ENCODE results near the gene CCDC88C.

CCDC88C gene

DNA sequence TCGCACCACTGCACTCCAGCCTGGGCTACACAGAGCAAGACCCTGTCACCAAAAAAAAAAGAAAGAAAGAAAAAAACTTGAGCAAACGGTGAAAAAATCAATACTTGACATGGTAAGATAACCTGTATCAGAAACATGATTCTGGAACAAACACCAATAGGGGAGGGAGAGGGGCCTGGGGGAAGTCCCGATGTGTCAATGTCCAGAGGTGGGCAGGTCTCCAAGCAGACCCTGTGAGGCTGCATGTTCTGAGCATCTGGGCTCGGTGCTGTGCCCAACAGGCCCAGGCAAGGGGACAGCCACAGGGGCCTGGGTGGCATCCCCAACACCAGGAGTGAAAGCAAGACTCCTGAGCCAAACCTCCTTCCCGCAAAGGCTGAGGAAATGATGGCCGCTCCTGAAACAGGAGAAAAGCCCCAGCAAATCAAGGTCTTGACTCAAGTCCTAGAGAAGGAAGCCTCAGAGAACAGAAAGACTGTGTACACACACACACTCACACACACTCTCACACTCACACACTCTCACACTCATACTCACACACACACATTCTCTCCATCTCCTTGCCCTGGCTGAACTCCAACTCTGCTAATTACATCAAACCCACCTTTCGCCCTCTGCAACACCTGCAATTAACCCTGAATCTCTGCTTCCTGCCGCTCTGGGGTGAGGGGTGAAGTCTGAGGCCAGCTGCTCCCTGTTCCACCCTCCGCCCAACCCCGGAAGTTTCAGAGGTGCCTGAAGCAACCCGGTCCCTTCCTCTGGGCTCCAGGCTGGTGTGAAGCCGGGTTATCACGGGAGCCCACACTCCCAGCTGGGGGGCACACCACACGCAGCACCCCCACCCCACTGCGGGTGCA lies 20.4 kb downstream of the CCDC88C start:
- DNase-seq = peak; percentile 70

DNA sequence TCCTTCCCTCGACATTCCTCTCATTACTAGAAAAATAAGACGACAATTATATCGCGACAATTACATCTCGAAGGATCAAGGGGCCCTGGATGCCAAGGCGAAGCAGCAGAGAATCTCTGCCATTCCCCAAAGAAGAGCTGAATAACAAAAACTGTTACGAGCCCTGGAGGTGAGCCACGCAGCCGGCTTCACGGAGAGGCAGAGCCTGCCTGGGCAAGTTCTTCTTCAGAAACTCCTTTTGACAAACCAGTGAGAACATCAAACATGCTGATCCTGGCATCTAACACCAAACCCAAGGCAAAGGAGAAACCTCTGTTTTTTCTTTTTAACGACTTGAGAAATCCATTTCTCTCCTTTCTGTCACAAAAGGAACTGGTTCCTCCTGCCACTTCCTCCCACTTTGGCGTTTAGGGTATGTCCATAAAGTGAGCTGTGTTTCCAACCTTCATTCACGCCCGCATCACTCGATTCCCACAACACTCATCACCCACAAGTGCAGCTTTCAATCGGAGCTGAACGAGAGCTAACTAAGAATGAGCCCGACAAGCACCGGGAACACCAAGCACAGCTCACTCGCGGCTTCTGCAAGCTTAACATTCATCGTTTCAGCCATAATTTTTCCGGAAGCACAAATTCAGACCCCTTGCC lies 21.5 kb downstream of the CCDC88C start:
- no peak for DNase-seq

DNA sequence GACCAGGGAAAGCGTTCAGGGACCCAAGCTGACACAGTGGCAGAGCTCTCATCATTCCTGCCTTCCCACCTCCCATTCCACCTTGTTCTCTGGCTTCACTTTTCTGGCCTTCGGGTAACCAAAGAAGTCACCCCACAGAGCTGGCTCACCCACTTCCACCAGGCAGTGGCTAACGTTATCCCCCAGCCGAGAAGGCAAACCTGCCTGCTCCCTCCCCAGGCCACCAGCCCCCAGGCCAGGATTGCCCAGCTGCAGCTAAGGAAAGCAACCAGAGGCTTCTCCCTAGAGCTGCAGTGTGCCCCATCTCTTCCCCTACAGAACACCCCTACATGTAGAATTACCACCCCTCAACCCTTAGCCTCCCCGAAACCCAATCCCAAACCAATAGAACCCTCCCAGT lies 22.2 kb downstream of the CCDC88C start:
- no peak for DNase-seq

DNA sequence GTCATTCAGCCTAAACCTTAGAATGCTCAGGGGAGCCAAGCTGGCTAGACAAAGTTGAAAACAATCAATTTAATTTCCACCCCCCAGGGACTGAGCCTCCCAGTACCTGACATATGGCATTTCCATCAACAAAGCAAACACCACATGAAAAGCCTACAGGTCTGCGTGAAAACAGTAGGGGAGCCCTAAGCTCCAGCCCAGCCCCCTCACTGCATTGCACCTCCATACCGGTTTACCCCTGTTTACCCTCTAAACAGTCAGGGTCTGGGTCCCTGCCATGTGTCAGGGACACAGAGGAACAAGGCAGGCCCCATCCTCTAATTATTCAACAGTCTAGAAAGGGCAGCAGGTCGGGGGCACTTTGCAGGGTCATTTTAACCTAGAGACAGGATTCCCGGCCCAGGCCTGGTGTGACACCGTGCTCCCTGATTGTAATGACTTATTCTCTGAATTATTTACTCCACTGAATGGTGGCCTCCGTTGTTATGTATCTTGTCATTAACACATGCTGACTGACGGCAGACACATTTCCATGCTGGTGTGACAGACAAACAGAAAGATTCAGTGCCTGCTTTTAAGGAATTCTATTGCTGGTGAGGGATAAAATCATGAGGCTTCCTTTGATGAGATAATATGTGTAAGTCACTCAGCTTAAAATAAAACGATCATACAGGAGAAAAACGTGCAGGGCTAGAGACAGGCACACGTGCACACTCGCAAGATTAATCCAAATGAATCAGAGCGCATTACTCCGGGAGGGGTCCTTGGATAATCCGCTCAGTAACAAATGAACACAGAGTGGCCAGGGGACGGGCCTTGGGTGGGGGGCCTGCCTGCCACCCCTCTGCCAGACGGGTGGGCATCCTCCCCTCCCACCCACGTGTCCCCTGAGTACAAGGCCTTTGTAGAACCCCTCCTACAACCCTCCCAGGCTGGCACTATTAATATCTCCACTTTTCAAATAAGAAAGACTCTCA lies 23.2 kb downstream of the CCDC88C start:
- DNase-seq = no peak

DNA sequence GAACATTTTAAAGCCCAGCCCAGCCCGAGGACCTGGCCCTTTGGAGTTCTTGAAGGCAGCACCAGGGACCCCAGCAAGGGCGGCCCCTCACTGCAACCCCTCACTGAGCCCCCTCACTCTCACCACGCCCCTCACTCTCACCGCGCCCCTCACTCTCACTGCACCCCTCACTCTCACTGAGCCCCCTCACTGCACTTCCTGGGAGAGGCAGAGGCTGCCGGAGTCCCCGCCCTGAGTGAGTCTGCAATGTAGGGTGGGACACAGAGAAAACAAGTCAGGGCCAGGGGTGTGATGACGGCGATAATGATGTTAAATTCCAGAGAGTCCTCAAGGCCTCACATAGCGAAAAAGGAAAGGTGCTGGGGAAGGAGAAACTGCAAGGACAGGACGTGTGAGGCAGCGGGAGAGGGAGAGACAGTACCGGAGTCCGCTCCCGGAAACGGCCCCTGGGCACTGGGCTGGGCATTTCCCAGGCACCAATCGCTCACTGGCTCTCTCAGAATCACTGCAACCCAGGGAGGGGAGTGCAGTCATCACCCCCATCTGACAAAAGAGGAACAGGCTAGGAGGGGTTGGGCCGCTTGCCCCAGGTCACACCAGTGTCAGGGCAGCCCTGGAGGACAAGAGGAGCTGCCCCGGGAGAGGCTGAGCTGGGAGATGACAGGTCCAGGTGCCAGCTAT lies 24.9 kb downstream of the CCDC88C start:
- DNase-seq = no peak

DNA sequence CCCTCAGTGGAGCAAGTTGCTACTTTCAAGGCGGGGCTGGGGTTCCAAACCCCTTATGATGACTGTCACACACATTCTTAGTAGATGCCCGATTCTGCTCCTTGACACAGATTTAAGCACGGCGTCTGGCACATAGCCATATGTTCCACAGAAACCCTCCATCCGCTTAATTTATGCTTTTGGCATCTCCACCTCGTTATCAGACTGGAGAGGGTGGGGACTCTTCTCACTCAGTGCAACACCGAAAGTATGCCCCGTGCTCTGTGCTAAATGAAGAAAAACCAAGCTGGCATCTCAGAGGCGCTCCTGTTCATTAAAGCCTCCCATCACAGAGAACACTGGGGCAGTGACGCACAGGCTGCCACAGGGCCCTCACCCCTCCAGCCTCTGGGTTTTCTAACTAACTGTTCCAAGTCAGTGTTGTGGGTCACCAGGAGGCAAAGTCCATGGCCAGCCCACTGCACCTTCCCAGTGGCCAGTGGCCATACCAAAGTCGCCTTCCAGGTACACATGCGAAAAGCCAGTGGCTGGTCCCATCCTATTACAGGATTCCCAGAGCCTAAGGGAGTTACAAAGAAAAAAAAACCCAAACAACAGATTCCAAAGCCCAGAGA lies 27.3 kb downstream of the CCDC88C start:
- DNase-seq = no peak

DNA sequence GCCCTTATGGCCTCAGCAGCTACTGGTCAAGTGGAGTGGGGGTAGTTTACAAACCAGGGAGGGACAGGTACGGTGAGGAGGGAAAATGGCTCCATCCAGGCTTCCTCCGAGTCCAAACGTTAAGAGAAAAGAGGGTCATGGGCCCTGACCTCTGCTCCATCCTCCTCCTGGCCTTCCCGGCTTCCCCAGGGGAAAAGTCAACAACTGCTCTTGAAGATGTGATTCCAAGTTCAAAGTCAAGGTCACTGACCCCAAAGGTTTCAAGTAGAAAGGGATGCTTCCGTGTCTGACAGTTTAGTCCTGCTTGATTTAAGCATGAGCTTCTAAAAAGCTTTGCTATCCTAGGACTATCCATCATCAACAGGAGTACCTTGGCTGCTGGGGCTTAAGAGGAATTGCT lies 28.5 kb downstream of the CCDC88C start:
- DNase-seq = no peak

DNA sequence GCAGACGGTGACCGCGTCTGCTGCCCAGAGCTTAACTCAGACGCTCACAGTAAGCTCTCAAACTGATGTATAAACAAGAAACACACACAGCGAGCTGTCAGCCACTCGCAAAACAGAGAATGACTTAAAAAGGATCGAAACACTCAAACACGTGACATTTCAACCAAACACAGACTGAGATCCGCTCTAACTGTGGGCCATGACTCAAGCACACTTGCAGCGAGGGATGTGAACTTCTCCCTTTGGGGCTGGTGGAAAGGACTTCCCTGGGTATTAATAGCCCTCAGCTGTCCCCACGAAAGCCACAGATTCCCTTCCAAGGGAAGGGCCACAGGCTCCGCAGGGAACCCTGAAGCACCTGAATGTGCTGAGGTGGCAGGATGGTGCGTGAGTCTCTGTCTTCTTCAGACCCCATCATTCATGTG lies 29.1 kb downstream of the CCDC88C start:
- peak; percentile 63 for DNase-seq

DNA sequence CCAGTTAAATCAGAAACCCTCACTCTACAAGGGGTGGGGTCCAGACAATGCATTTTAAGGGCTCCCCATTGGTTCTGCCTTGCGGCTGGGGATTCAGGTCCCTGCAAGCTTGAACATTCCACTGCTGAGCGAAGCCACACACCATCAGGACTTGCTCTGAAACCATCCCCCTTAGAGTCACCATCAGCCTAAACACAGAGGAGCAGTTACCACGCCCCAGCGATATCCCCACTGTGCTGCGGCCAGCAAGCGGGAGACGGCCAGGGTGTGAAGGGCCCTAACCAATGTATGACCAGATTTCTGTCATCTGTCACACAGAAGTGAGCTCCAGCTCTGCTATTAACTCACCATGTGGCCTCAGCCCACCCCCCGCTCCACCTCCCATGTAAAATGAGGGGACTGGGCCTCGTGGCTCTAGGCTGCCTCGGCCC lies 29.7 kb downstream of the CCDC88C start:
- DNase-seq = no peak

DNA sequence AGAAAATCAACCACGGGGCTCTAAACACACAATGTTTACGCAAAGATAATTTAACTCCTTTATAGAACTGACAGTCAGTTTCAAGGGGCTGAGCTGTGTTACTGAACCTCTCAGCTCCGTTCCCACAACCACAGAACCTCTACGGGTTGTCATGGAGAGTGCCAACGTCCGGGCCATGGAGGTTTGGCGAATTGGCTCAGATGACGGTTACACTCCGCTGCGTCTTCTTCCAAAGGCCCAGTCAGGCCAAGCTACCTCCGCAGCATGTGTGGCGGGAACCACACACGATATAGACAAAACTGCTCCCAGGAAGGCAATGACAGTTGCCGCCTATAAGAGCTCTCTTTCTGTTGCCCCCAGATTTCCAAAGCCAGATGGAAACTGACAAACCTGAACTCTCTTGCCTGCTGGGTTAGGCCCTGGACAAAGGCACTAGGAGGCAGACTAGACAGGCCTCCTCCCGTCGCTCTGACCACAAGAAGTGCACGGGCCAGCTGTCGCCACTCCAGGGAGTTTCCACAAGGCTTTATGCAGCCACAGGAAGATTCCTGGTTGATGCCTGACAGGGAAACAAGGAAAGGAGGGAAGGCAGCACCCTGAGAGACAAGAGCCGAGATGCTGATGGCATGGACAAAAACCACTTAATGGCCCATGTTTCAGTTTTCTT lies 30.3 kb downstream of the CCDC88C start:
- no peak for DNase-seq

DNA sequence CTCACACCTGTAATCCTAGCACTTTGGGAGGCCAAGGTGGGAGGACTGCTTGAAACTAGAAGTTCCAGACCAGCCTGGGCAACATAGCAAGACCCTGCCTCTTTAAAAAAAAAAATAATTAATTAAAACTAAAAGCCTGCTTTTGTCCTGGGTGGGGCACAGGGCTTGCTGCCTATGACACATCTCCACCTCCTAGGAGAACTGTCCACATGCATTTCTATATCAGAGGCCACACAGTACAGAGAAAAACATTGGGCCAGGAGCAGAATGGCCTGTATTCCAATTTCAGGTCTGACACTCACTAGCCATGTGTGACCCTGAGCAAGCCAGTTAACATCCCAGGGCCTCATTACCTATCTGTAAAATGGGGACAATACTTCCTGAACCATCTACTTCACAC lies 31.9 kb downstream of the CCDC88C start:
- no peak for DNase-seq

DNA sequence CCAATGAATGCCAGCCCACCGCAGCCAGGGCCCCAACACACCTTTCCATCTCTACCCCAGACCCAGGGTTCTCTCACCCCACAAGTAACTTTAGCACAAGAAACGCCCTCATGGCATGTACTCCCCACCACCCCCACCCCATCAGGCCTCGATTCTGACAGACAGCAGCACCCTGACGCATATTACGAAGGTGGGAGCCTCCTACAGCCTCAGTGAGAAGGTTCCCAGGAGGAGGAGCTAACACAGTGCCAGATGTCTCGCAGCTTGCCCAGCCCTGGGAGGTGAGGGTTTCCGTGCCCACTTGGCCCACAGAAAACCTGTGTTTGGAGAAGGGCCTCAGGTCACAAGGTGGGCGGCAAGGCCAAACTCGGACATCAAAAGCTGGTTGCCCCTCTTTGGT lies 32.4 kb downstream of the CCDC88C start:
- no peak for DNase-seq

DNA sequence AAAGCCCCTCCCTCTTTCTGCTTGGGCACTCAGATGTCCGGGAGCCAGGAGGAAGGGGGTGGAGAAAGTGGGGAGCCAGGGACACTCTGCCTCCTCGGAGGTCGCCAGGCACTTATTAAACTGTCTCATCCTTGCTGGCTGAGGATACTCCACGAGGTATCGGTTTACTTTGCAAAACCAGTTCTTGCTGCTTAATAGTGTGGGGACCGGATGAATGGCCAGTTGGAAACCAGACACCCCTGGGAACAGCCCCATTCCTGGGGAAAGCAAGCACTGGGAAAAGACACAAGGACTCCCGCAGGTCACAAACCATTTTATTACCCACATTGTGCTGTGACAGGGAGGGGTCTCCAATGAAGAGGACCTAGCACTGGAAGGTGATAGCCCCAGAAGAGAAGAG lies 34.2 kb downstream of the CCDC88C start:
- no peak for DNase-seq

DNA sequence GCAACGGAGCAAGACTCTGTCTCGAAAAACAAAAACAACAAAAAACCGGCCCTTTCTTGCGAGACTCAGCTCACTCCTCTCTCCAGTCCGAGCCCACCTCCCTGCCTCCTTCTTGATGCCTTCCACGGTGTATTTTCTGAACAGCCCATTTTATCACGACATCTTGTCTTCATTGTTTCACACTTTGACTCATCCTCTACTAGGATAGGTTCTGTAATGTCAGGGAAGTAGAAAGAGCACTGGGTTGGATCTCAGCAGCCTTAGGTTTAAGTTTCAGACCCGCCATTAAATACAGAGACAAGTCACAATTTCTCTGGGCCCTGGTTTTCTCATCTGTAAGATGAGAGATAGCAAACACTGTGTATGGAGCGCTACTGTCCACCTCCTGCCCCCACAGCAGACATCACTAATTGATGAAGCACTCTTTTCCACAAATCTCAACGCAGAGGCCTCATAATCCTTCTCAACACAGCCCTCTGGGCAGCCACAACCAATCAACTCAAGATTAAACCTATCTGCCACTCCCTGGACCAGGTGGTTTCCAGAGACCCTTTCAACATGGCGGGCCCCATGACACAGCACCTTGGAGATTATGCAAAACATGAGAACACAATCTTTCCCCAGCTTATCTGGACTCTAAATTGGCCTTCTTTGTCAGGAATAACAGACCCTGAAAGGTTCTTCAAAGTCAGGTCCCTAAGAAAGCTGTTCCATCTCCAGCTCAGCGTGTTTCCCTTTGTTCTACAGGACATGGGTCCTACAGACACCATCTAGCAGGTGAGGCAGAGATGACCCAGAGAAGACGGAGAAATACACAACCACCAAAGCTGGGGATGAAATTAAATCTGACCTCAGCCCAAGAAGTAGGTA lies 35.6 kb downstream of the CCDC88C start:
- DNase-seq = no peak

DNA sequence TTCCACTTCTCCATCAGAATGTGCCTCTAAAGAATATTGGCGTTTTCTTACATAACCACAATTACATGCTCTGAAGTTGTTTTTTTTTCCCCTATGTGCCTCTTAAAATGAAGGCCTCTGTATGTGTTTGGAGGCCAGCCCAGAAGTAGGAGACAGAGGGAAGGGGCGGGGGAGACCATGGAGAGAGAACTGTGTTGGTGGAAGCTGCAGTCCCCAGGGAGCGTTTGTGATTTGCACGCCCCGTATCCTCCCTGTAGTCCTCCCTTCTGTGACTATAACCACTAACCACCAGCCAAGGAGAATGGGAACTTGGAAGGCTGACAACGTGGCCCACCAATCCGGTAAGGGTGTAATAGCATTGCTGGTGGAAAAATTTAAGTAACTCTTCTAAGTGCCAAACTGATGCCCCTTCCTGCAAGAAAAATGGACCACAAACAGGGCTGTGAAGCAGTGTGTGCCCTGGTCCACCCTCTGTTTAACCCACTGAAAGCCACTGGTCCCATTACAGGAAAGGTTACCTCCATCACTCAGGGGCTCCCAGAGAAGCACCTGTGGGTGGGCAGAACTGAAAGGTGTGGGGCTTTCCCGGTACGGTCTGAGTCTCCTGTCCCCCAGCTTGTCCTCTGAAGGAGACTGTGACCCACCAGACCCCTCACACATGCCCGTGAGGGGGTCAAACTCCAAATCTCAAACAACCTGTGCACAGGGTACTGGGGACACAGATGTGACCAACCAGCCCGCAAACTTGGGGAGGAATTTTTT lies 36.8 kb downstream of the CCDC88C start:
- DNase-seq = no peak

DNA sequence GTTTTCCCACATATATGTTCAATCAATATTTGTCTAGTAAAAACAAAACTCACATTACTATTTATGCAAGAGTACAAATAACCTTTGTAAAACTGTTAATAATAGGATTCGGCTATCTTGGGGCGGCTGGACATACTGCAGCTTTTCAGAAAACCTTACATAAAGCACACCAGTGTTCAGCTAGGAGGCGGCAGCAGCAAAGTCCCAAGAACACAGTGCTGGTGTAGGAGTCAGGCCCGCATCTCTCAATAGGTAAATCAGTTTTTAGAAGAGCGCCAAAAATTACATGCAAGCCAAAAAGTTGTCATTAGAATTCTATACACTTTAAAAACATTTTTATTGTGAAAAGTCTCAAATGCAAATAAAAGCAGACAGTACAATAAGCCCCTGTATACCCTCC lies 37.5 kb downstream of the CCDC88C start:
- no peak for DNase-seq

DNA sequence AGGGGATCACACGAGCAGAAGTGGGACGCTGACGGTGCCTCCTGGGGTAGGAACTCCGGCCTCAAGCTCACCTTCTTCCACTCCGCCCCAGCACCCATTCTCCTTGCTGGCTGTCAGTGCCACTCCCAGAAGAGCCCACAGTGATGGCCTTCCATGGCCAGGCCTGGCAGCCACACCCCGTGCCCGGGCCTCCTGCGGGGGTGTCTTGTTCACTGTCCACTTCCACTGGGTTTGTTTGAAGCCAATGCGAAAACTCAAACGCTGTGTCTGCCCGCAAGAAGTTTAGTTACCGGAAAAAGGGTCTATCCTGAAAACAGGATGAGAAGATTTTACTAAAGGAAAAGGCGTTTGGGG lies 38.1 kb downstream of the CCDC88C start:
- DNase-seq = no peak

DNA sequence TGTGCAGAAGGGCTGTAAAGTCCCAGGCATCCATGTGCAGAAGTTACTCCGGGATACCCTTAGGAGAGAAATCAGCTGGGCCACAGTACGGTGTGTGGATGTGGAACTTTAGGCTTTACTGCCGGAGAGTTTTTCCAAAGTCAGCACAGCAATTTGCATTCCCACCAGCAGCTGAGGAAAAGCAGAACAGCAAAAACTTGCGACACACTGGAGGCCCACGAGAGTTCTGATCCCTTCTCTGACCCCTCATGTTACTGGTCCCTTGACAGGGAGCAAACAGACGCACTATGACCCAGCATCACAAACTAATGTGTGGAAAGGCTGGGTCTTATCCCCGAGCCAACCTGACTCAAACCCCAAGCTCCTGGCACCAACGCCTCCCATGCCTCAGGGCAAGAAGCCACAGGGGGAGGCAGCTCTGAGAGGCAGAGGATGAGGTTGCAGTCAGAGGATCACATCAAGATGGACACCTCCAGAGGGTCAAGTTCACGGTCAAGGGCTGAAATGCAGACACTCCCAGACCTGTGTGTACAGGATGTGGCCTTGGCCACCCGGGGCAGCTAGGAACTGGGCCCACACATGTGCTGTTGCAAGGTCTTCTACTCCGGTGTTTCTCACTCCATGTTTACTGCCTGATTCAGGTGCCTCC lies 38.6 kb downstream of the CCDC88C start:
- no peak for DNase-seq

Data from CD4-positive, alpha-beta T cell treated with Interleukin-21 for 1 hour (primary cell).